ENCODE data around the gene GDPD4. TPM values are rescaled to one million over a fixed set of nuclear protein-coding genes. Genes with fewer than 3 reads are reported as not detected.

GDPD4 gene
- total RNA-seq, 1 donor from 2014 or later, result not detected

DNA sequence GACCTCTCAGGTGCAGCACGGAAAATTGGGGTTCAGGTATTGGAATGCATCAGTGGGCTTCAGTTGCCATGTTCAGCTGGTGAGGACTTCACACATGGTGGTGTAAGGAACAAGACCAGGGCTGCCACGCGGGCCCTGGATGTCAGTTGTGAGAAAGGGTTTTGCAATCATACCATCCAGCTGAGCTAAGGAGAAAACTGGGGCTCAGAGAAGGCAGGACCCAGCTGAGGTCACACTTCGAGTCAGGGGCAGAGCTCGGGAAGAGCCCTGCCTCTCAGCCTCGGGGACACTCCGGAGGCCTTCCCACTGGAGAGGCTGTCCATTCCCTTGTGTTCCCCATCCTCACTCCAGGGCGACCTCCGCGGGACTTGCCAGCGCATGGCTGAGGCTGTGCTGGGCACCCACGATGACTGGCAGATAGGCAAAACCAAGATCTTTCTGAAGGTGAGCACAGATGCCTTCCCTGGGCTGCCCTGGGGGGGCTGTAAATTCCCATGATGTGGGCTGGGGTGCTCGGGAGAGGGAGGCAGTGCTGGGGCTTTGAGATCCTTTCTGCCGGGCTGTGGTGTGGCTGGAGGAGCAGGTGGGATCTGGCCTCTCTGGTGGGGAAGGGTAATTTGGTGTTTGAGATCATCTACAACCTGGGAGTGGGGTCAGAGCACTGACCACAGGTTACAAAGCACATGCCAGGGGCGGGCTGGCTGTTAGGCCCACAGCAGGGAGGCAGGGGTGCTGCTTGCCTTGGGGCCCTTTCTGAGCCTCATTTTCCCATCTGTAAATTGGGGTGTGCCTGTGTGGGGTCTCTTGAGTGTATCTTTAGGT, 126.3 kb downstream of the GDPD4 start:
- Histone ChIP-seq H3K4me3 (ENCODE audit: low read depth, low read length) (no peak overlapping the region), H3K36me3 (ENCODE audit: control insufficient read depth, insufficient read depth, low read length) (no peaks in the 10 kb centered on the region), H3K27me3 (ENCODE audit: control insufficient read depth, insufficient read depth, low read length) (no peaks in the 10 kb centered on the region)
- FAIRE-seq (no peak), DNase-seq (ENCODE audit: low read depth) (no peak)
- TF ChIP-seq, protein P1, sequence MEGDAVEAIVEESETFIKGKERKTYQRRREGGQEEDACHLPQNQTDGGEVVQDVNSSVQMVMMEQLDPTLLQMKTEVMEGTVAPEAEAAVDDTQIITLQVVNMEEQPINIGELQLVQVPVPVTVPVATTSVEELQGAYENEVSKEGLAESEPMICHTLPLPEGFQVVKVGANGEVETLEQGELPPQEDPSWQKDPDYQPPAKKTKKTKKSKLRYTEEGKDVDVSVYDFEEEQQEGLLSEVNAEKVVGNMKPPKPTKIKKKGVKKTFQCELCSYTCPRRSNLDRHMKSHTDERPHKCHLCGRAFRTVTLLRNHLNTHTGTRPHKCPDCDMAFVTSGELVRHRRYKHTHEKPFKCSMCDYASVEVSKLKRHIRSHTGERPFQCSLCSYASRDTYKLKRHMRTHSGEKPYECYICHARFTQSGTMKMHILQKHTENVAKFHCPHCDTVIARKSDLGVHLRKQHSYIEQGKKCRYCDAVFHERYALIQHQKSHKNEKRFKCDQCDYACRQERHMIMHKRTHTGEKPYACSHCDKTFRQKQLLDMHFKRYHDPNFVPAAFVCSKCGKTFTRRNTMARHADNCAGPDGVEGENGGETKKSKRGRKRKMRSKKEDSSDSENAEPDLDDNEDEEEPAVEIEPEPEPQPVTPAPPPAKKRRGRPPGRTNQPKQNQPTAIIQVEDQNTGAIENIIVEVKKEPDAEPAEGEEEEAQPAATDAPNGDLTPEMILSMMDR (IDR thresholded peaks at IDR 0.05; ENCODE audit: insufficient read depth, low read length, severe bottlenecking), result no peak

DNA sequence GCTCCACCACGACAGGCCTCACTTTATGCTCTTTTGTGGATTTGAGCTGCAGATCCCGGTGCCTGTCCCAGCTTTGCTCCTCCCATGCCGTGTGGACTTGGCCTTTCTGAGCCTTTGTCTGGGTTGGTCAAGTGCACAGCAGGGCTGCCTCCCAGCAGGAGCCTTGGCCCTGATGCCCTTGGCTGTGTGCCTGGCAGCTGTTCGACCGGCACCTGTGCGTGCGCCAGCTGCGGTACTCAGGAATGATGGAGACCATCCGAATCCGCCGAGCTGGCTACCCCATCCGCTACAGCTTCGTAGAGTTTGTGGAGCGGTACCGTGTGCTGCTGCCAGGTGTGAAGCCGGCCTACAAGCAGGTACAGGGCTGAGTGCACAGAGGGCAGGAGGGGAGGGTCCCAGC, 126.9 kb downstream of the GDPD4 start:
- DNase-seq (ENCODE audit: low read depth), result no peak
- Histone ChIP-seq H3K4me3 (ENCODE audit: low read depth, low read length) (no peak overlapping the region), H3K36me3 (ENCODE audit: control insufficient read depth, insufficient read depth, low read length) (no peaks in the 10 kb centered on the region), H3K27me3 (ENCODE audit: control insufficient read depth, insufficient read depth, low read length) (no peaks in the 10 kb centered on the region)
- no peak for FAIRE-seq
- TF ChIP-seq, protein P1 (IDR thresholded peaks at IDR 0.05; ENCODE audit: insufficient read depth, low read length, severe bottlenecking), result no peak

DNA sequence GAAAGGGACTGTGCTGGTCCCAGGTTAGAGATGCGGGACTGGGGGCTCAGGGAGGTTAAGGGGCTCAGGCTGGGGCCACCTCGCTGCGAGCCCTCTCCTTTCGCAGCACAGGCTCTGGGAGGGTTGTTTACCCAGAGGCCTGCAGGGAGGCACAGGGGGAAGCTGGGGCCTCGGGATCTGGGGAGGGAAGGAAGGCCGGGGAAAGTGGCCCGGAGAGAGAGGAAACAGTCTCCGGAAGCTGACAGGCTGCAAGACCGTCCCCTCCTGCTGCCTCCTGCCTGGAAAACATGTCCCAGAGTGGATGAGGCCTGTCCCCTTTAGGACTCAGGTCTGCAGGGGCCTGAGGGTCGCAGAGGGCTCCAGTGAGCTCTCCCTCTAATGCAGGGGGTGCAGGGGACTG, 128.0 kb downstream of the GDPD4 start:
- H3K36me3 ChIP-seq (ENCODE audit: control insufficient read depth, insufficient read depth, low read length), result no peaks in the 10 kb centered on the region
- TF ChIP-seq, protein P1 (IDR thresholded peaks at IDR 0.05; ENCODE audit: insufficient read depth, low read length, severe bottlenecking), result no peak
- FAIRE-seq (no peak), DNase-seq (ENCODE audit: low read depth) (no peak)
- H3K4me3 ChIP-seq (ENCODE audit: low read depth, low read length), result no peak overlapping the region
- no peaks in the 10 kb centered on the region for H3K27me3 ChIP-seq (ENCODE audit: control insufficient read depth, insufficient read depth, low read length)

DNA sequence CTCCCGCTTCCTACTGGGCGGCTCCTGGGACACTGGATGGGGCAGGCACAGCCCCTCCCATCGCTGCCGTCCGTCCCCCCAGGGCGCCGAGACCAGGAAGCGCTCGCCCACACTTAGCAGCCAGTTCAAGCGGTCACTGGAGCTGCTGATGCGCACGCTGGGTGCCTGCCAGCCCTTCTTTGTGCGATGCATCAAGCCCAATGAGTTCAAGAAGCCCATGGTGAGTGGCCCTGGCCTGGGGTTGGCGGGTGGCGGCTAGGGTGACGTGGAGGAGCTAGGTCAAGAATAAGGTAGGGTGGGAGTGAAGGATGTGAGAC, 128.9 kb downstream of the GDPD4 start:
- DNase-seq (ENCODE audit: low read depth), result no peak

DNA sequence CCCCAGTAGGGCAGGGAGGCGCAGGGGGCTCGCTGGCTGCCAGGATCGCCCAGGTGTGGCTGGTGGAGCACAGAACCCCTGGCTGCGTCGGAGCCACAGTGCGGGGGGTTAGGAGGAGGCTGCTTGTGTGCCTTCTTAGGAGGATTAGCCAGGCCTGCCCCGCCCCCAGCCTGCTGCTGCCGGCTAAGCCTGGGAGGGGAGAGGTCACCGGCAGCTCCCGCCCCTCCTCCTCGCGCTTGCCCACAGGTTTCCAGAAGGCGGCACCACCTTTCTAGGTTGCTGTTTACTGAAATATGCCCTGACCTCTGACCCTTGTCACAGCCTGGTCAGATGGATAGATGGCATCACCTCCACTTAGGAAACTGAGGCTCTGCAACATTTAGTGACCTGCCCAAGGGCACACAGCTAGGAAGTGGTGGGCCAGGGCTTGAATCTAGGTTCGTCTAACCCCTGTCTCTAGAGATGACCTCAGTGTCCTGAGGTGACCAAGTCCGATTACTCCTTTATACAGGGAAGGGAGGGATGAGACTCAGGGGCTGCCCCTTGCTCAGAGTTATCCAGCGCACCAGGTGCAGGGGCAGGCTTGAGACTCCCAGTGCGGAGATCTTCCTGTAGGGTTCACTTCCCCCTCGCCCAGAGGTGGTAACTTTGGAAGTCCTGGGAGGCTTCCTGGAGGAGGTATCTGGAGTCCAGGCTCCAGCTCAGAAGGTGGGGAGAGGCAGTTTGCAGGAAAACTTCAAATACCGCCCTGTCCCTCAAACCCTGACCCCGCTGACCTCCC, 129.4 kb downstream of the GDPD4 start:
- FAIRE-seq (no peak), DNase-seq (ENCODE audit: low read depth) (no peak)
- Histone ChIP-seq H3K27me3 (ENCODE audit: control insufficient read depth, insufficient read depth, low read length) (no peaks in the 10 kb centered on the region), H3K4me3 (ENCODE audit: low read depth, low read length) (no peak overlapping the region), H3K36me3 (ENCODE audit: control insufficient read depth, insufficient read depth, low read length) (no peaks in the 10 kb centered on the region)
- TF ChIP-seq, protein P1 (IDR thresholded peaks at IDR 0.05; ENCODE audit: insufficient read depth, low read length, severe bottlenecking), result no peak

More for the DNA sequence above, 128.9 kb downstream of the GDPD4 start:
- Histone ChIP-seq H3K4me3 (ENCODE audit: low read depth, low read length) (no peak overlapping the region), H3K36me3 (ENCODE audit: control insufficient read depth, insufficient read depth, low read length) (no peaks in the 10 kb centered on the region), H3K27me3 (ENCODE audit: control insufficient read depth, insufficient read depth, low read length) (no peaks in the 10 kb centered on the region)
- FAIRE-seq, result no peak
- TF ChIP-seq, protein P1 (IDR thresholded peaks at IDR 0.05; ENCODE audit: insufficient read depth, low read length, severe bottlenecking), result no peak
